GM12875 (cell line): ENCODE results near the gene PTBP1.

ENCODE experiments used
- H3K4me3 ChIP-seq: one replicate; pipeline ENCODE4 v1.5.1; 2011; ENCODE audit warnings: low read depth, low read length, control low read depth
- CTCF ChIP-seq: IDR thresholded peaks from 2 replicates; pipeline ENCODE4 v1.5.1; 2011; ENCODE audit warnings: low read depth, mild to moderate bottlenecking, control low read depth, inconsistent platforms, low read length, moderate library complexity, borderline replicate concordance; ENCODE audit not compliant: insufficient read depth

Gene PTBP1

GRCh38 chr19:791567-792305 is 5.5 kb upstream of the PTBP1 start:
- TF ChIP-seq CTCF = no peak
- H3K4me3 ChIP-seq = no peak overlapping the region

GRCh38 chr19:792306-792885 is 4.9 kb upstream of the PTBP1 start:
- TF ChIP-seq CTCF = no peak
- H3K4me3 ChIP-seq = no peak overlapping the region

GRCh38 chr19:793806-794205 is 3.4 kb upstream of the PTBP1 start:
- H3K4me3 ChIP-seq = no peak overlapping the region
- TF ChIP-seq CTCF = no peak

GRCh38 chr19:795073-795611 is 2.1 kb upstream of the PTBP1 start:
- no peak for TF ChIP-seq CTCF

GRCh38 chr19:795691-796581 is 1.3 kb upstream of the PTBP1 start:
- peak overlapping the region; percentile 84 for H3K4me3 ChIP-seq

More at GRCh38 chr19:795073-795611, 2.1 kb upstream of the PTBP1 start:
- no peak overlapping the region for H3K4me3 ChIP-seq

More at GRCh38 chr19:795691-796581, 1.3 kb upstream of the PTBP1 start:
- TF ChIP-seq CTCF = no peak
